MM.1S (cell line): ENCODE measurements around the gene ENOX1.

ENCODE experiments used
- CTCF ChIP-seq: fragments of 300-600 bp; sonication (generic); IDR thresholded peaks from 2 replicates; pipeline ENCODE4 v1.5.1; 2016; ENCODE audit warnings: antibody characterized with exemption, low read length, mixed read lengths
- EZH2 ChIP-seq: fragments of 300-600 bp; sonication (generic); optimal IDR thresholded peaks from 2 replicates; pipeline ENCODE3; 2017; ENCODE audit warnings: low read depth, mild to moderate bottlenecking, antibody characterized with exemption, low read length, mixed read lengths

- TF ChIP-seq CTCF, result no peak
- TF ChIP-seq EZH2, result no peak
Observed at GRCh38 chr13:43227721-43228120, 559.1 kb downstream of the ENOX1 start.
